Measurements from ENCODE around the gene GPR78. TPM values are rescaled to one million over a fixed set of nuclear protein-coding genes. Genes with fewer than 3 reads are reported as not detected.

GPR78 gene
- polyA plus RNA-seq, 1 of the 3 experiments (the other 2 are of a cell fraction) = not detected

DNA sequence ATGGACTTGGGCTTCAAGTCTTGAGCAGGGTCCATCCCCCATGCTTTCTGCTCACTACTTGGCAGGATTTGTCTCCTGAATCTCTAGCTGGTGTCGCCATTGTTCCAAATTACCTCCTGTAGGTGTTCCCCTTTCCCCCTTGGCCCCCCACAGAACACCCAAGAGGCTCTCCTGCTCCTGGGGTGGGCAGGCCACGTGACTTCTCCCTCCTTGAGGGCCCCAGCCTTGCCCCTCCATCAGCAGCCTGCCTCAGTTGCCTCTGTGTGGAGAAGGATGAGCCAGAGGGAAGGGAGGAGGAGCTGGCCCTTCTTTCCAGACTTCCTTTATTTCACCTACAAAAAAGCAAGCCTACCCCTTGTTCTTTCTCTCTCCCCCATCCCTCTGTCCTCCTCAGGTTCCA lies 1.8 kb downstream of the GPR78 start:
- no peaks in the 10 kb centered on the region for H4K20me1 ChIP-seq (ENCODE audit: insufficient read depth)
- H3K27me3 ChIP-seq (ENCODE audit: insufficient read depth) = no peaks in the 10 kb centered on the region; the same call in 1 of the 2 replicates
- H3K9me2 ChIP-seq = no peaks in the 10 kb centered on the region
- no peaks in the 10 kb centered on the region for H3K9me3 ChIP-seq
- no peaks in the 10 kb centered on the region for H3F3A ChIP-seq (replicated peaks; ENCODE audit: insufficient read depth)
- WGBS (ENCODE audit: low lambda C conversion rate) = 0% methylated on average over 2 of the region's 2 CpGs
- CTCF ChIA-PET = interaction anchor here (1.3 to 1.7 kb wide), 2 partner anchors 10 to 303 kb away, joined by 3 to 4 read pairs; no protein-coding TSS in a partner anchor
- POLR2A ChIA-PET = no interaction called here
- H3K27ac ChIP-seq (ENCODE audit: low read depth in 2 of 2, low read length in 1 of 2) = no peak overlapping the region
- no peaks in the 10 kb centered on the region for H3K79me2 ChIP-seq (ENCODE audit: insufficient read depth)
- peaks cover 0 to 4% of the 10 kb centered on the region in 2 experiments; a peak in 1 of 4 replicates for H3K4me1 ChIP-seq (ENCODE audit: control insufficient read depth in 1 of 2, insufficient read depth in 2 of 2, low read depth in 1 of 2, low read length in 1 of 2)
- no peak overlapping the region for H3K9ac ChIP-seq
- H2AFZ ChIP-seq (ENCODE audit: low read depth) = no peak overlapping the region
- H3K4me3 ChIP-seq (ENCODE audit: low read depth in 2 of 2, low read length in 1 of 2) = no peak overlapping the region
- no peak overlapping the region for H3K4me2 ChIP-seq
- TF ChIP-seq ELF1 (IDR thresholded peaks at IDR 0.05) = no peak
- no peak for TF ChIP-seq YY1 (IDR thresholded peaks at IDR 0.05; ENCODE audit: low read depth)
- no peak for TF ChIP-seq CHD2 (IDR thresholded peaks at IDR 0.05; ENCODE audit: low read length, partially characterized antibody)
- TF ChIP-seq RXRA (IDR thresholded peaks at IDR 0.05; ENCODE audit: borderline replicate concordance, low read depth) = no peak
- no peak for TF ChIP-seq NFIC (IDR thresholded peaks at IDR 0.05; ENCODE audit: borderline replicate concordance)
- TF ChIP-seq, protein P1, sequence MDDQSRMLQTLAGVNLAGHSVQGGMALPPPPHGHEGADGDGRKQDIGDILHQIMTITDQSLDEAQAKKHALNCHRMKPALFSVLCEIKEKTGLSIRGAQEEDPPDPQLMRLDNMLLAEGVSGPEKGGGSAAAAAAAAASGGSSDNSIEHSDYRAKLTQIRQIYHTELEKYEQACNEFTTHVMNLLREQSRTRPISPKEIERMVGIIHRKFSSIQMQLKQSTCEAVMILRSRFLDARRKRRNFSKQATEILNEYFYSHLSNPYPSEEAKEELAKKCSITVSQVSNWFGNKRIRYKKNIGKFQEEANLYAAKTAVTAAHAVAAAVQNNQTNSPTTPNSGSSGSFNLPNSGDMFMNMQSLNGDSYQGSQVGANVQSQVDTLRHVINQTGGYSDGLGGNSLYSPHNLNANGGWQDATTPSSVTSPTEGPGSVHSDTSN (IDR thresholded peaks at IDR 0.05) = no peak
- TF ChIP-seq, protein P2, sequence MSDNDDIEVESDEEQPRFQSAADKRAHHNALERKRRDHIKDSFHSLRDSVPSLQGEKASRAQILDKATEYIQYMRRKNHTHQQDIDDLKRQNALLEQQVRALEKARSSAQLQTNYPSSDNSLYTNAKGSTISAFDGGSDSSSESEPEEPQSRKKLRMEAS (IDR thresholded peaks at IDR 0.05; ENCODE audit: low read depth) = no peak
- no peak for TF ChIP-seq MEF2A (IDR thresholded peaks at IDR 0.05; ENCODE audit: borderline replicate concordance, low read depth)
- TF ChIP-seq NRF1 (IDR thresholded peaks at IDR 0.05; ENCODE audit: low read depth, low read length) = no peak
- TF ChIP-seq TCF12 (IDR thresholded peaks at IDR 0.05) = no peak
- no peak for DNase-seq
- no peaks in the 10 kb centered on the region for H3K36me3 ChIP-seq (replicated peaks in 1 of 2; ENCODE audit: control insufficient read depth in 1 of 2, insufficient read depth in 2 of 2, low read length in 1 of 2)

DNA sequence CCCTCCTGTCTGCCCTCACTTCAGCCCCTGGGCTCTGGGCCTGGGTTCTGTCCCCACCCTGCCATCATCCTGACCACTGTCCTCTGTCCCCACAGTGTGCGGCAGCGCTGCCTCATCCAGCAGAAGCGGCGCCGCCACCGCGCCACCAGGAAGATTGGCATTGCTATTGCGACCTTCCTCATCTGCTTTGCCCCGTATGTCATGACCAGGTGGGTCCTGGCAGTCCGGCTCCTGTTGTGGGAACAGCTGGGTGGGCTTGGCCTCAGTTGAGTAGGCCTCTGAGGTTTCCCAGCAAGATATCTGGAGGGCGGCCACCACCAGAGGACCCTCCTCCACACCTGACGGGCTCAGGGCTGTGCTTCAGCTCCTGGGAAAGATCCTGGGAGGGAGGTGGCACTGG lies 2.2 kb downstream of the GPR78 start:
- Histone ChIP-seq H4K20me1 (ENCODE audit: insufficient read depth) (no peaks in the 10 kb centered on the region), H3K4me1 (ENCODE audit: control insufficient read depth in 1 of 2, insufficient read depth in 2 of 2, low read depth in 1 of 2, low read length in 1 of 2) (peaks cover 0 to 4% of the 10 kb centered on the region in 2 experiments; a peak in 1 of 4 replicates), H3K9ac (no peak overlapping the region), H3K27ac (ENCODE audit: low read depth in 2 of 2, low read length in 1 of 2) (no peak overlapping the region), H2AFZ (ENCODE audit: low read depth) (no peak overlapping the region), H3K27me3 (ENCODE audit: insufficient read depth) (no peaks in the 10 kb centered on the region; the same call in 1 of the 2 replicates), H3K36me3 (replicated peaks in 1 of 2; ENCODE audit: control insufficient read depth in 1 of 2, insufficient read depth in 2 of 2, low read length in 1 of 2) (no peaks in the 10 kb centered on the region), H3K9me3 (no peaks in the 10 kb centered on the region), H3K79me2 (ENCODE audit: insufficient read depth) (no peaks in the 10 kb centered on the region), H3K4me2 (no peak overlapping the region), H3K4me3 (ENCODE audit: low read depth in 2 of 2, low read length in 1 of 2) (no peak overlapping the region), H3F3A (replicated peaks; ENCODE audit: insufficient read depth) (no peaks in the 10 kb centered on the region), H3K9me2 (no peaks in the 10 kb centered on the region)
- CTCF ChIA-PET = interaction anchor here (1.3 to 1.7 kb wide), 3 partner anchors 11 to 303 kb away, joined by 3 to 5 read pairs (median 4); no protein-coding TSS in a partner anchor
- no peak for TF ChIP-seq GABPA (IDR thresholded peaks at IDR 0.05; ENCODE audit: low read depth)
- TF ChIP-seq SIN3A (IDR thresholded peaks at IDR 0.05; ENCODE audit: borderline replicate concordance, low read depth, low read length) = no peak
- TF ChIP-seq EP300 (IDR thresholded peaks at IDR 0.05; ENCODE audit: borderline replicate concordance in 1 of 2, low read depth in 1 of 2, low read length in 1 of 2) = no peak
- TF ChIP-seq TCF12 (IDR thresholded peaks at IDR 0.05) = no peak
- TF ChIP-seq FOSL2 (IDR thresholded peaks at IDR 0.05; ENCODE audit: borderline replicate concordance, low read depth) = no peak
- no peak for TF ChIP-seq POLR2AphosphoS5 (IDR thresholded peaks at IDR 0.05; ENCODE audit: low read depth, low read length)
- no peak for TF ChIP-seq JUND (IDR thresholded peaks at IDR 0.05)
- TF ChIP-seq, protein P3, sequence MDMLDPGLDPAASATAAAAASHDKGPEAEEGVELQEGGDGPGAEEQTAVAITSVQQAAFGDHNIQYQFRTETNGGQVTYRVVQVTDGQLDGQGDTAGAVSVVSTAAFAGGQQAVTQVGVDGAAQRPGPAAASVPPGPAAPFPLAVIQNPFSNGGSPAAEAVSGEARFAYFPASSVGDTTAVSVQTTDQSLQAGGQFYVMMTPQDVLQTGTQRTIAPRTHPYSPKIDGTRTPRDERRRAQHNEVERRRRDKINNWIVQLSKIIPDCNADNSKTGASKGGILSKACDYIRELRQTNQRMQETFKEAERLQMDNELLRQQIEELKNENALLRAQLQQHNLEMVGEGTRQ (IDR thresholded peaks at IDR 0.05; ENCODE audit: borderline replicate concordance, low read depth, low read length) = no peak
- TF ChIP-seq, protein P4, sequence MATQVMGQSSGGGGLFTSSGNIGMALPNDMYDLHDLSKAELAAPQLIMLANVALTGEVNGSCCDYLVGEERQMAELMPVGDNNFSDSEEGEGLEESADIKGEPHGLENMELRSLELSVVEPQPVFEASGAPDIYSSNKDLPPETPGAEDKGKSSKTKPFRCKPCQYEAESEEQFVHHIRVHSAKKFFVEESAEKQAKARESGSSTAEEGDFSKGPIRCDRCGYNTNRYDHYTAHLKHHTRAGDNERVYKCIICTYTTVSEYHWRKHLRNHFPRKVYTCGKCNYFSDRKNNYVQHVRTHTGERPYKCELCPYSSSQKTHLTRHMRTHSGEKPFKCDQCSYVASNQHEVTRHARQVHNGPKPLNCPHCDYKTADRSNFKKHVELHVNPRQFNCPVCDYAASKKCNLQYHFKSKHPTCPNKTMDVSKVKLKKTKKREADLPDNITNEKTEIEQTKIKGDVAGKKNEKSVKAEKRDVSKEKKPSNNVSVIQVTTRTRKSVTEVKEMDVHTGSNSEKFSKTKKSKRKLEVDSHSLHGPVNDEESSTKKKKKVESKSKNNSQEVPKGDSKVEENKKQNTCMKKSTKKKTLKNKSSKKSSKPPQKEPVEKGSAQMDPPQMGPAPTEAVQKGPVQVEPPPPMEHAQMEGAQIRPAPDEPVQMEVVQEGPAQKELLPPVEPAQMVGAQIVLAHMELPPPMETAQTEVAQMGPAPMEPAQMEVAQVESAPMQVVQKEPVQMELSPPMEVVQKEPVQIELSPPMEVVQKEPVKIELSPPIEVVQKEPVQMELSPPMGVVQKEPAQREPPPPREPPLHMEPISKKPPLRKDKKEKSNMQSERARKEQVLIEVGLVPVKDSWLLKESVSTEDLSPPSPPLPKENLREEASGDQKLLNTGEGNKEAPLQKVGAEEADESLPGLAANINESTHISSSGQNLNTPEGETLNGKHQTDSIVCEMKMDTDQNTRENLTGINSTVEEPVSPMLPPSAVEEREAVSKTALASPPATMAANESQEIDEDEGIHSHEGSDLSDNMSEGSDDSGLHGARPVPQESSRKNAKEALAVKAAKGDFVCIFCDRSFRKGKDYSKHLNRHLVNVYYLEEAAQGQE (IDR thresholded peaks at IDR 0.05; ENCODE audit: low read depth, low read length) = no peak
- DNase-seq = peak; percentile 10
- POLR2A ChIA-PET = no interaction called here
- 93% methylated on average over 5 of the region's 12 CpGs for WGBS (ENCODE audit: low lambda C conversion rate)

All from SK-N-SH (cell line).